Measurements from ENCODE around the gene ZNF865.

ZNF865 gene

GRCh38 chr19:55663846-55664536, 58.5 kb downstream of the ZNF865 start:
- DNase-seq: no peak

GRCh38 chr19:55666343-55667005, 61.0 kb downstream of the ZNF865 start:
- DNase-seq: no peak

Measured in stimulated activated CD4-positive, alpha-beta T cell treated with anti-CD3 and anti-CD28 coated beads, Interleukin-15, amount 100 ng/mL, for 24 hours (primary cell).